HG02798 (cell line): Measurements from ENCODE around the gene CCDC60.

Experiments used
- ATAC-seq: cut with Tn5 transposase; IDR thresholded peaks from one replicate; pipeline ENCODE4 v1.9.1; 2021; ENCODE audit warnings: mild to moderate bottlenecking; ENCODE audit not compliant: unreplicated experiment, poor library complexity

The CCDC60 gene, protein sequence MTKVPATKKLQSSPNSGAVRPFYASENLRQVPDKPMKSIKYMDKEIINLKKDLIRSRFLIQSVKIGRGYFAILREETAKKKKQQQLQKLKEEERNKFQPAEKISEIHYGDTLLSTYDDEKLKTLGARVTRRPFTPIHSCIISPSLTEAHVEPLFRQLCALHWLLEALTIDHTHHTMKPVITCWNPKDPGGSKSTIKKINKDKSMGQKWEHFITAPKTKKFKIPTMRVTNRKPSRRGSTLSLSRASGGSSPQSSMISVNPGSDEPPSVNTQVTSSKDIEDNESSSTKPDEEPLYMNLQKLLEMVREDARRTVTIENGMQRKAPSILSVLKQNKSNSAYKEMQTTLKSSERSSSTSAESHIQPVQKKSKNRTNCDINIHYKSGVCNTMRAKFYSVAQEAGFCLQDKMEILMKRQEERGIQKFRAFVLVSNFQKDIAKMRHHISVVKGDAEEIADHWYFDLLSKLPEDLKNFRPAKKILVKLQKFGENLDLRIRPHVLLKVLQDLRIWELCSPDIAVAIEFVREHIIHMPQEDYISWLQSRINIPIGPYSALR

DNA sequence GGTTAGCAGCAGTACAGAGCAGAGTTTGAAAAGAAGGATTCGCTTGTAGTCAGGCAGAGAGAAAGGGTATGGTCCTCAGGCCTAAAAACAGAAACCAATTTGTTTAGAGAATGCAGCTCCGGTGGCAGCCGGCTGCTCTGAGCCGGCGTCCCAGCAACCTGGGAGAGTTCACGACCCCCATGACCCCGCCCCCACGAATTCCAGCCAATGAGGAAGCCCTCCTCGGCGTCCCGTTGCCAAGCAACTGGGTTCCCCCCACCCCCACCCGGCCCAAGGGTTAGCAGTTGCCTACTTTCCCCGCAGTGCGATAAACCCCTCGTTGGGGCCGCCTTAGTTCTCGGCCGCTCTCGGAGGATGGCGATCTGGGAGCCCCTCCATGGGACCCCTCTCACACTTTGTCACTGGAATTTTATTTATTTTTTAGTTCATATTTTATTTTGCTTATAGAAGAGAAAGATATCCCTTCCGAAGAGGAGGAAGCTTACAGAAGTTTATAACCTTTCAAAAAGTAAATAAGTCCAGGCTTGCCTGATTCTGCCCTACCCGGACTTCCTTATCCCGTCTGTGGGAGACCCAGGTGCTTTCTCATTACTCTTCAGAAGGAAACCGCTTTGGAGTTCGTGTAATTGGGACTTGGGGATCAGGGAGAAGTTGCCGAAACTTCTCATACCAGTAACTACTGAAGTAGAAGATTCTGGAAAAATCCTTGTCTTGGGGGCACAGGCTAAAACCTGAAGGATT, at the start of gene CCDC60:
CCDC60 (plus strand) TSS at position 300 of the 741 bp plus-strand sequence. CDS start 448 bp downstream, outside the sequence.
- no peak for ATAC-seq

GRCh38 chr12:119288576-119288975, 46.0 kb upstream of the CCDC60 start:
- ATAC-seq: no peak

- ATAC-seq: no peak
These were observed 41.5 kb upstream of the CCDC60 start for GRCh38 chr12:119292893-119293630.

GRCh38 chr12:119294211-119294610, 40.3 kb upstream of the CCDC60 start:
- ATAC-seq: no peak

- no peak for ATAC-seq
These were observed 38.0 kb upstream of the CCDC60 start for GRCh38 chr12:119296535-119296934.

DNA sequence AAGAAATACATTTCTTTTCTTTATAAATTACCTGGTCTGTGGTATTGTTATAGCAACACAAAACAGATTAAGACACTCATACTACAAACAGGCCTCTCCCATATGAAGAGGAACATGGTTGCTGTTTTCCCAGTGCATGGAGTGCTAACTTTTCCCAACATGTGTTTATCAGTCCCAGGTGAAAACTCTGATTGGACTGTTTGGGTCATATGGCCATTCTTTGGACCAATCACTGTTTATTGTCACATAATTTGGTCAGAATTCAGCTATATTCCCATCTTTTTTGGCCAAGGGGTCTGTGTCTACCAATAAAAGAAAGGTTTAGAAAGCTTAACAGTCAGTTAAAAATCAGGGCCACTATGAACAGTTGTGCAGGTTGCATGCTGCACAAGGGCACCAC, 35.4 kb upstream of the CCDC60 start:
- no peak for ATAC-seq

DNA sequence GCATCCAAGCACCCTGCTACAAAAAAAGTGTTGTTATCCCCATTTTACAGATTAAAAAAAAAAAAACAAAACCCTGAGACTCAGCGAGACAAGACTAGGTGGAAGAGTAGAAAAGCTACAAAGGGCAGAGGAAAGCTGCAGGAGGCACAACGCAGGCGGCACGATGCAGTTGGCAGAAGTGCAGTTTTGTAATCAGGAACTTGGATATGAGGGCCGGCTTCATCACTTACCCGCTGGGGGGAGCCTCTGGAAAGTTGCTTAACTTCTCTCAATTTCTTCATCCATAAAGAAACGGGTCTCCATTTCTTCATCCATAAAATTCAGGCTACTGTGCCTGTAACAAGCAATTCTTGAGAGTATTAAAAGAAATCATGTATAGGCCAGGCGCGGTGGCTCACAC, 33.1 kb upstream of the CCDC60 start:
- no peak for ATAC-seq

- no peak for ATAC-seq
These were observed 32.0 kb upstream of the CCDC60 start for GRCh38 chr12:119302451-119303080.

GRCh38 chr12:119306593-119306992, 27.9 kb upstream of the CCDC60 start:
- no peak for ATAC-seq

DNA sequence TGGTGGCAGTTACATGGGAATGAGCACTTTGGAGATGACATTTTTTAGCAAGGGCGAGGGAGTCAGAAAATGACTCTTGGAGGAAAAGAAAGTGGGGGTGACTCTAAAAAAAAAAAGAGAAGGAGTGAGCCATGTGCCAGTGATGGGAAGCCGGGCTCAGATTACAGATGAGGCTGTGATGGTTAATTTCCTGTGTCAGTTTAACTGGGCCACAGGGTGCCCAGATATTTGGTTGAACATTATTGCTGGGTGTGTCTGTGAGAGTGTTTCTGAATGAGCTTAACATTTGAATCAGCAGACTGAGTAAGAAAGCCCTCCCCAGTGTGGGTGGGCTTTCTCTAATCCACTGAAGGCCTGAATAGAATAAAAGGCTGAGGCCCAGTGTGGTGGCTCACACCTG, 26.8 kb upstream of the CCDC60 start:
- no peak for ATAC-seq

GRCh38 chr12:119308708-119309456, 25.6 kb upstream of the CCDC60 start:
- ATAC-seq: no peak

GRCh38 chr12:119311878-119312277, 22.7 kb upstream of the CCDC60 start:
- ATAC-seq: no peak

- ATAC-seq: no peak
These were observed 21.6 kb upstream of the CCDC60 start for GRCh38 chr12:119312904-119313303.

GRCh38 chr12:119314290-119314689, 20.2 kb upstream of the CCDC60 start:
- no peak for ATAC-seq

GRCh38 chr12:119319638-119320037, 14.9 kb upstream of the CCDC60 start:
- ATAC-seq: no peak

DNA sequence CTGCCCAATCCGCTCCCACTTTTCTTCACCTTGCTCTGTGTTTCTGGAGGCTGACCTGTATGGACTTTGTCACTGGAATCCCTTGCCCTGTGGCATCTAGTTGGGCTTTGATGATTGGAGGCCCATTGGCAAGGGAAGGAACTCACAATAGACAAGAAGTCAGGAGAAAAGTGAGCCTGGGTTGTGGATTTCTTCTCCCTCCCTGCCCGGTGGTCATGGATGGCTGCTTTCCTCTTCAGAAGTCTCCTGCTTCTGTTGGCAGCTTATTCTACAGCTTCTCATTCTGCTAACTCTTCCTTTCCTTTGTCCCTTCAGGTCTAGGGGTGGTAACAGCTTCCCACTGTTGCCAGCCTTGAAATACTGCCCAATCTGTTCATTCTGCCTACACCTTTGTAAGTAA, 13.9 kb upstream of the CCDC60 start:
- ATAC-seq: no peak

DNA sequence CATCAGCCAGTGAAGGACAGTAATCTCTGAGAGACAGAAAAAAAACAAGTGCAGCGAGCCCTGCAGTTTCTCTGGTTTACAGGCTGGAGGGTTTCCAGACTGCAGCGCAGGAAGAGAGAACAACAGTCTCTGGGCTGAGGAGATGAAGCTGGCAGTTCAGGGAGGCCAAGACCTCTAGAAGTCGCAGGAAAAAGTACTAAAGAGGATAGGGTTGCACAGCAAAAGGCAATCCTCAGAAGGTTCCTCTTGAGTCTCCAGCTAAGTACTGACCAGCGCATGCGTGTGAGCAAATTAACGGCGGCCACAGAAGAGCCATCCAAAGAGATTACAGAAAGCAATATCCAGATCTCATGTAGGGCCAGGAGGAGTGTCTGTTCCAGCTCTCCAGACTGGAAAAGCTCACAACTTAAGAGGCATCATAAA, 12.2 kb upstream of the CCDC60 start:
- ATAC-seq: no peak

GRCh38 chr12:119325813-119326212, 8.7 kb upstream of the CCDC60 start:
- ATAC-seq: no peak

- no peak for ATAC-seq
These were observed 8.2 kb upstream of the CCDC60 start for GRCh38 chr12:119326341-119326740.
